H1 (cell line): ENCODE measurements around the gene SPOCD1. TPM values are rescaled to one million over a fixed set of nuclear protein-coding genes. Genes with fewer than 3 reads are reported as not detected.

Source experiments
- CTCF ChIA-PET: fragments of 300-600 bp; sonication (Branson Sonifier 250); formaldehyde crosslinking; loops from one replicate; lab custom pipeline; 2021; ENCODE audit not compliant: partially characterized antibody; lab: Charles Lee
- POLR2A ChIA-PET: fragments of 300-600 bp; sonication (Branson Sonifier 250); formaldehyde crosslinking; loops from one replicate; lab custom pipeline; 2021; ENCODE audit warnings: inconsistent platforms; ENCODE audit not compliant: partially characterized antibody; lab: Charles Lee
- DNase-seq, 2 experiments: peaks; one replicate each; pipeline versions ENCODE4 v3.0.0 to v3.0.0-alpha.2; 2010 to 2022; ENCODE audit warnings: low spot score in 2 of 2, low read depth in 1 of 2, mixed read lengths in 1 of 2
- FAIRE-seq: peaks from 2 replicates; lab custom pipeline; 2011; peaks lifted over from hg19 to GRCh38; lab: Jason Lieb, UNC
- H2AFZ ChIP-seq: 2 replicates; pipeline ENCODE4 v1.8.1; 2012; ENCODE audit warnings: low read length, inconsistent platforms
- H2AK5ac ChIP-seq: 2 replicates; pipeline ENCODE4 v1.6.1; 2013; ENCODE audit warnings: low read depth, low read length
- H2BK120ac ChIP-seq: replicated peaks from 2 replicates; pipeline ENCODE3; 2013; ENCODE audit warnings: low read depth, low read length, inconsistent platforms
- H2BK12ac ChIP-seq: 2 replicates; pipeline ENCODE4 v1.6.1; 2013; ENCODE audit warnings: low read depth, low read length
- H2BK15ac ChIP-seq: 2 replicates; pipeline ENCODE4 v1.6.1; 2013; ENCODE audit warnings: low read length
- H2BK20ac ChIP-seq: 2 replicates; pipeline ENCODE4 v1.6.1; 2013; ENCODE audit warnings: low read length
- H2BK5ac ChIP-seq: 2 replicates; pipeline ENCODE4 v1.6.1; 2013; ENCODE audit warnings: low read depth, low read length
- H3K14ac ChIP-seq: 2 replicates; pipeline ENCODE4 v1.6.1; 2013; ENCODE audit warnings: inconsistent platforms; ENCODE audit not compliant: insufficient read length
- H3K18ac ChIP-seq: 2 replicates; pipeline ENCODE4 v1.6.1; 2013; ENCODE audit warnings: low read length; ENCODE audit errors: extremely low read depth
- H3K23ac ChIP-seq: 2 replicates; pipeline ENCODE4 v1.6.1; 2013; ENCODE audit warnings: inconsistent platforms; ENCODE audit not compliant: insufficient read length
- H3K23me2 ChIP-seq: 2 replicates; pipeline ENCODE4 v1.6.1; 2013; ENCODE audit warnings: low read depth, low read length
- H3K27ac ChIP-seq: 2 replicates; pipeline ENCODE4 v1.6.1; 2011; ENCODE audit warnings: low read depth, low read length, inconsistent platforms
- H3K27me3 ChIP-seq, 4 experiments: replicated peaks in 1 of 4; 1 replicate in 1 of 4; 2 replicates in 3 of 4; pipeline versions ENCODE4 v1.6.1 to v1.8.1; 2011 to 2013; ENCODE audit warnings: low read length in 3 of 4, mild to moderate bottlenecking in 3 of 4, inconsistent platforms in 2 of 4, mixed read lengths in 2 of 4, moderate library complexity in 1 of 4; ENCODE audit not compliant: control insufficient read depth in 3 of 4, insufficient read depth in 3 of 4; ENCODE audit errors: extremely low read depth in 1 of 4
- H3K36me3 ChIP-seq, 4 experiments: 2 replicates each; pipeline versions ENCODE4 v1.6.1 to v1.8.1; 2011 to 2013; ENCODE audit warnings: mild to moderate bottlenecking in 4 of 4, low read length in 3 of 4, moderate library complexity in 2 of 4, control low read depth in 1 of 4, inconsistent platforms in 1 of 4; ENCODE audit not compliant: insufficient read depth in 4 of 4, control insufficient read depth in 2 of 4
- H3K4ac ChIP-seq: replicated peaks from 2 replicates; pipeline ENCODE3; 2013; ENCODE audit warnings: low read length, low read depth, mixed read lengths, inconsistent platforms; ENCODE audit not compliant: insufficient read length
- H3K4me1 ChIP-seq, 4 experiments: replicated peaks in 1 of 4; 1 replicate in 1 of 4; 2 replicates in 3 of 4; pipeline versions ENCODE4 v1.6.1 to v1.8.1; 2011 to 2013; ENCODE audit warnings: low read length in 3 of 4, inconsistent platforms in 2 of 4, mixed read lengths in 1 of 4; ENCODE audit not compliant: insufficient read depth in 4 of 4, control insufficient read depth in 3 of 4
- H3K4me2 ChIP-seq, 2 experiments: 2 replicates each; pipeline versions ENCODE4 v1.6.1 to v1.8.1; 2011 to 2013; ENCODE audit warnings: low read depth in 2 of 2, low read length in 2 of 2, control low read depth in 1 of 2, inconsistent platforms in 1 of 2, mild to moderate bottlenecking in 1 of 2; ENCODE audit not compliant: insufficient read depth in 1 of 2
- H3K4me3 ChIP-seq, 4 experiments: fragments of 200-600, 300-600 bp in 1 of 4; sonication (generic), shearing (Covaris generic), sonication (Bioruptor Twin) in 1 of 4; 2 replicates each; pipeline versions ENCODE4 v1.5.1 to v1.8.1; 2011 to 2016; ENCODE audit warnings: low read length in 4 of 4, low read depth in 3 of 4, control low read depth in 2 of 4, inconsistent platforms in 2 of 4, mild to moderate bottlenecking in 2 of 4, mixed read lengths in 1 of 4, moderate library complexity in 1 of 4; ENCODE audit not compliant: insufficient read depth in 2 of 4; ENCODE audit errors: extremely low read depth in 1 of 4
- H3K56ac ChIP-seq: replicated peaks from 2 replicates; pipeline ENCODE3; 2013; ENCODE audit warnings: low read depth, mild to moderate bottlenecking, mixed read lengths, low read length, inconsistent platforms; ENCODE audit not compliant: insufficient read length
- H3K79me1 ChIP-seq: 2 replicates; pipeline ENCODE4 v1.6.1; 2013; ENCODE audit warnings: low read depth, low read length, control low read depth
- H3K79me2 ChIP-seq, 2 experiments: 2 replicates each; pipeline versions ENCODE4 v1.6.1 to v1.8.1; 2012 to 2013; ENCODE audit warnings: low read length in 2 of 2, mild to moderate bottlenecking in 2 of 2, inconsistent platforms in 1 of 2; ENCODE audit not compliant: insufficient read depth in 2 of 2, control insufficient read depth in 1 of 2
- H3K9ac ChIP-seq, 4 experiments: replicated peaks in 1 of 4; 1 replicate in 1 of 4; 2 replicates in 3 of 4; pipeline versions ENCODE4 v1.6.1 to v1.8.1; 2011 to 2013; ENCODE audit warnings: low read depth in 3 of 4, low read length in 3 of 4, control low read depth in 2 of 4, mild to moderate bottlenecking in 2 of 4, moderate library complexity in 2 of 4, inconsistent platforms in 1 of 4; ENCODE audit errors: extremely low read depth in 1 of 4
- H3K9me3 ChIP-seq, 2 experiments: 2 replicates each; pipeline versions ENCODE4 v1.6.1 to v1.8.1; 2012 to 2013; ENCODE audit warnings: mild to moderate bottlenecking in 2 of 2, moderate library complexity in 2 of 2, control low read depth in 1 of 2, inconsistent platforms in 1 of 2, low read depth in 1 of 2, low read length in 1 of 2, mixed read lengths in 1 of 2; ENCODE audit not compliant: insufficient read depth in 2 of 2
- H4K20me1 ChIP-seq, 2 experiments: replicated peaks in 1 of 2; 2 replicates each; pipeline versions ENCODE3 to v1.8.1; 2011 to 2013; ENCODE audit warnings: inconsistent platforms in 2 of 2, low read length in 2 of 2, mild to moderate bottlenecking in 1 of 2; ENCODE audit not compliant: insufficient read depth in 2 of 2, control insufficient read depth in 1 of 2
- H4K5ac ChIP-seq: 2 replicates; pipeline ENCODE4 v1.6.1; 2013; ENCODE audit warnings: low read length, low read depth, mixed read lengths, inconsistent platforms; ENCODE audit not compliant: insufficient read length
- H4K8ac ChIP-seq: 2 replicates; pipeline ENCODE4 v1.8.0; 2013; ENCODE audit warnings: mild to moderate bottlenecking, moderate library complexity, low read length, inconsistent platforms; ENCODE audit not compliant: insufficient read depth; ENCODE audit errors: extremely low read depth
- H4K91ac ChIP-seq: replicated peaks from 2 replicates; pipeline ENCODE3; 2013; ENCODE audit warnings: low read length, mixed read lengths, inconsistent platforms; ENCODE audit not compliant: insufficient read length
- ATF2 ChIP-seq: IDR thresholded peaks from 2 replicates; pipeline ENCODE4 v1.6.1; 2012; ENCODE audit warnings: low read length, inconsistent platforms
- BACH1 ChIP-seq: IDR thresholded peaks from 2 replicates; pipeline ENCODE4 v1.6.1; 2012; ENCODE audit warnings: low read length, improper control_type of control experiment
- CEBPB ChIP-seq: IDR thresholded peaks from 2 replicates; pipeline ENCODE4 v1.6.1; 2012; ENCODE audit warnings: low read depth, low read length
- E2F6 ChIP-seq: IDR thresholded peaks from 2 replicates; pipeline ENCODE4 v1.6.1; 2012; ENCODE audit warnings: inconsistent platforms
- EP300 ChIP-seq, 2 experiments: IDR thresholded peaks; 1 replicate in 1 of 2; 2 replicates in 1 of 2; pipeline ENCODE4 v1.6.1; 2011 to 2012; ENCODE audit warnings: low read depth in 2 of 2, low read length in 2 of 2, mild to moderate bottlenecking in 2 of 2, borderline replicate concordance in 1 of 2, inconsistent platforms in 1 of 2, moderate library complexity in 1 of 2
- MAX ChIP-seq: IDR thresholded peaks from 2 replicates; pipeline ENCODE4 v1.6.1; 2012; ENCODE audit warnings: inconsistent platforms
- PHF8 ChIP-seq: fragments of 200-600 bp; sonication (generic); conservative IDR thresholded peaks from 2 replicates; pipeline ENCODE4 v1.7.1; 2012; ENCODE audit warnings: low read depth, mild to moderate bottlenecking, inconsistent platforms, low read length, moderate library complexity
- RXRA ChIP-seq: IDR thresholded peaks from 2 replicates; pipeline ENCODE4 v1.6.1; 2011; ENCODE audit warnings: low read depth, mild to moderate bottlenecking, low read length, moderate library complexity; ENCODE audit not compliant: insufficient read depth
- TBP ChIP-seq: IDR thresholded peaks from 2 replicates; pipeline ENCODE4 v1.6.1; 2011; ENCODE audit warnings: low read depth, low read length, improper control_type of control experiment
- USF2 ChIP-seq: IDR thresholded peaks from 2 replicates; pipeline ENCODE4 v1.6.1; 2011; ENCODE audit warnings: low read length, improper control_type of control experiment
- WGBS, 2 experiments: shearing (Covaris generic) in 1 of 2; methylation state at CpG; one replicate each; pipeline versions ENCODE4 v1.1.6 to v1.1.7; 2013 to 2015; ENCODE audit warnings: low lambda C conversion rate in 2 of 2, mixed read lengths in 2 of 2, inconsistent platforms in 1 of 2, low coverage in 1 of 2, missing lambda C conversion rate in 1 of 2; ENCODE audit not compliant: insufficient replicate concordance in 2 of 2, insufficient coverage in 1 of 2, insufficient read length in 1 of 2; ENCODE audit errors: extremely low coverage in 1 of 2, missing lambda C conversion rate in 1 of 2; 5-methylcytosine and 5-hydroxymethylcytosine counted together
- polyA plus RNA-seq, 7 experiments: library from polyadenylated mRNA; depleted of rRNA in 3 of 7; stranded (reverse) in 5 of 7; unstranded in 2 of 7; fragments of >200 nt in 5 of 7; fragments of 200-250 nt in 2 of 7; gene quantifications; 1 replicate in 5 of 7; 2 replicates in 1 of 7; 4 replicates in 1 of 7; pipeline versions ENCODE4 v1.2.1 to v1.2.3, GENCODE V29; 2011 to 2013; ENCODE audit warnings: missing spikeins in 2 of 7, mixed read lengths in 2 of 7
- total RNA-seq: library from RNA; stranded (reverse); fragmentation: NEBNext Ultra II Directional; extraction: Animal tissue kit (Norgen Biotek cat#: 25700); gene quantifications from 2 replicates; pipeline ENCODE4 v1.2.1, GENCODE V29; 2021

SPOCD1 gene
- total and polyA plus RNA-seq, 2 of the 8 experiments (the other 6 are each of a cell fraction or from before 2014, with no cell fraction given) = 1.8 to 2.9 TPM

- 94% methylated on average over 2 of the region's 2 CpGs; no CpG with 5 or more reads in 1 of the 2 experiments for WGBS, 2 experiments
- no peak overlapping the region for H2BK15ac ChIP-seq
- CTCF ChIA-PET = interaction anchor here (1.1 to 2.8 kb wide), 3 partner anchors 14 to 15 kb away, joined by 3 to 11 read pairs (median 3); no protein-coding TSS in a partner anchor
- H3K4me1 ChIP-seq = peaks cover 0 to 9% (median 2%) of the 10 kb centered on the region in 4 experiments; a peak in 3 of 7 replicates
- no peak overlapping the region for H3K4me3 ChIP-seq
- H4K8ac ChIP-seq = no peak overlapping the region
- H3K27me3 ChIP-seq = no peaks in the 10 kb centered on the region
- H3K4ac ChIP-seq = no peak overlapping the region
- H2BK12ac ChIP-seq = no peak overlapping the region
- no peaks in the 10 kb centered on the region for H3K36me3 ChIP-seq
- H3K9ac ChIP-seq = no peak overlapping the region
- H4K20me1 ChIP-seq = no peaks in the 10 kb centered on the region
- H3K27ac ChIP-seq = no peak overlapping the region
- no peak overlapping the region for H3K14ac ChIP-seq
- H3K23ac ChIP-seq = no peak overlapping the region
- no peak overlapping the region for H4K91ac ChIP-seq
- no peak for DNase-seq
- no peaks in the 10 kb centered on the region for H3K23me2 ChIP-seq
- no peak overlapping the region for H2BK120ac ChIP-seq
- H3K79me1 ChIP-seq = no peaks in the 10 kb centered on the region
- H2BK20ac ChIP-seq = no peak overlapping the region
- no peak overlapping the region for H3K56ac ChIP-seq
- H3K79me2 ChIP-seq = no peaks in the 10 kb centered on the region
- H2AFZ ChIP-seq = no peak overlapping the region
- no peak overlapping the region for H3K4me2 ChIP-seq
- H3K9me3 ChIP-seq = no peaks in the 10 kb centered on the region
- no peak overlapping the region for H3K18ac ChIP-seq
- no peak overlapping the region for H2BK5ac ChIP-seq
- FAIRE-seq = no peak
- no peak overlapping the region for H4K5ac ChIP-seq
- POLR2A ChIA-PET = no interaction called here
- no peak overlapping the region for H2AK5ac ChIP-seq
- TF ChIP-seq EP300 (IDR thresholded peaks at IDR 0.05; ENCODE audit: borderline replicate concordance in 1 of 2, low read depth in 2 of 2, low read length in 2 of 2) = no peak
- TF ChIP-seq BACH1 = no peak
- no peak for TF ChIP-seq CEBPB
- no peak for TF ChIP-seq USF2
- no peak for TF ChIP-seq PHF8
- no peak for TF ChIP-seq TBP
- TF ChIP-seq ATF2 = no peak
- TF ChIP-seq RXRA = no peak
- TF ChIP-seq E2F6 = no peak
- TF ChIP-seq MAX = no peak
Observed at GRCh38 chr1:31803610-31804009, 12.2 kb downstream of the SPOCD1 start.
